ENCODE data around the gene AEBP2.

DNA sequence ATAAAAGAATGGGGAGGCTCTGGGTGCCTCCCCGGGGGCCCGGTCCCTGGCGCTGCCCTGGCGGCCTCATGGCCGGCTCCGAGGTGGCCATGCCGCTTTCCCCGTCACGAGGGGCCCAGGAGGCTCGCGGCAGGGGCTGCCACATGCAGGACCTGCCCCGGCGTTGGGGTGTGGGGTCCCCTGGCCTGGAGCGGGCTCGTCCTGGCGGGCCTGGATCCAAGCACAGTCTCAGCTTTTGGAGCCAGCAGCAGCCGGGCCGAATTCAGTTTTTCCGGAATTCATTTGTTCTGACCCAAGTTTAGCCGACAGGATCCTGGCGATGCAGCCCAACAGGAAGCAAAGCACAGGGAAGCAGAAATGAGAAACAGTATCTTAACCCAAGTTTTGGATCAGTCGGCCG lies 26.4 kb upstream of the AEBP2 start:
- TF ChIP-seq, protein P1, sequence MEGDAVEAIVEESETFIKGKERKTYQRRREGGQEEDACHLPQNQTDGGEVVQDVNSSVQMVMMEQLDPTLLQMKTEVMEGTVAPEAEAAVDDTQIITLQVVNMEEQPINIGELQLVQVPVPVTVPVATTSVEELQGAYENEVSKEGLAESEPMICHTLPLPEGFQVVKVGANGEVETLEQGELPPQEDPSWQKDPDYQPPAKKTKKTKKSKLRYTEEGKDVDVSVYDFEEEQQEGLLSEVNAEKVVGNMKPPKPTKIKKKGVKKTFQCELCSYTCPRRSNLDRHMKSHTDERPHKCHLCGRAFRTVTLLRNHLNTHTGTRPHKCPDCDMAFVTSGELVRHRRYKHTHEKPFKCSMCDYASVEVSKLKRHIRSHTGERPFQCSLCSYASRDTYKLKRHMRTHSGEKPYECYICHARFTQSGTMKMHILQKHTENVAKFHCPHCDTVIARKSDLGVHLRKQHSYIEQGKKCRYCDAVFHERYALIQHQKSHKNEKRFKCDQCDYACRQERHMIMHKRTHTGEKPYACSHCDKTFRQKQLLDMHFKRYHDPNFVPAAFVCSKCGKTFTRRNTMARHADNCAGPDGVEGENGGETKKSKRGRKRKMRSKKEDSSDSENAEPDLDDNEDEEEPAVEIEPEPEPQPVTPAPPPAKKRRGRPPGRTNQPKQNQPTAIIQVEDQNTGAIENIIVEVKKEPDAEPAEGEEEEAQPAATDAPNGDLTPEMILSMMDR (IDR thresholded peaks at IDR 0.05) = no peak
- TF ChIP-seq POLR2A (IDR thresholded peaks at IDR 0.05) (no peak), EP300 (IDR thresholded peaks at IDR 0.05) (no peak), POLR2AphosphoS5 (IDR thresholded peaks at IDR 0.05) (no peak)
